Smooth muscle cell (in vitro differentiated cells): ENCODE results near the gene ZC3H14. TPM values are rescaled to one million over a fixed set of nuclear protein-coding genes. Genes with fewer than 3 reads are reported as not detected.

Experiments used
- DNase-seq: peaks from one replicate; lab custom pipeline; 2025; ENCODE audit not compliant: unreplicated experiment; lab: John Stamatoyannopoulos, UW
- H2AFZ ChIP-seq: fragments of 200-600 bp; sonication (generic); 2 replicates; pipeline ENCODE4 v1.6.0; 2016; ENCODE audit warnings: antibody characterized with exemption, low read depth, mild to moderate bottlenecking
- H3F3A ChIP-seq: fragments of 200-600 bp; sonication (generic); 2 replicates; pipeline ENCODE4 v1.6.0; 2017; ENCODE audit warnings: antibody characterized with exemption, low read depth
- H3K27ac ChIP-seq: fragments of 200-600 bp; sonication (generic); 2 replicates; pipeline ENCODE4 v1.5.1; 2016; ENCODE audit warnings: low read depth, mild to moderate bottlenecking
- H3K27me3 ChIP-seq: fragments of 200-600 bp; sonication (generic); 2 replicates; pipeline ENCODE4 v1.6.1; 2016; ENCODE audit warnings: low read depth, mild to moderate bottlenecking
- H3K36me3 ChIP-seq: fragments of 200-600 bp; sonication (generic); 2 replicates; pipeline ENCODE4 v1.5.1; 2016; ENCODE audit warnings: low read depth
- H3K4me1 ChIP-seq: fragments of 200-600 bp; sonication (generic); 2 replicates; pipeline ENCODE4 v1.5.1; 2016; ENCODE audit warnings: low read depth
- H3K4me2 ChIP-seq: fragments of 200-600 bp; sonication (generic); 2 replicates; pipeline ENCODE4 v1.6.0; 2016; ENCODE audit warnings: mild to moderate bottlenecking
- H3K4me3 ChIP-seq: fragments of 200-600 bp; sonication (generic); 2 replicates; pipeline ENCODE4 v1.5.1; 2016; ENCODE audit warnings: mild to moderate bottlenecking
- H3K79me2 ChIP-seq: fragments of 200-600 bp; sonication (generic); 2 replicates; pipeline ENCODE4 v1.6.0; 2016; ENCODE audit warnings: low read depth, mild to moderate bottlenecking
- H3K9ac ChIP-seq: fragments of 200-600 bp; sonication (generic); 2 replicates; pipeline ENCODE4 v1.6.0; 2016; ENCODE audit warnings: low read depth
- H3K9me3 ChIP-seq: fragments of 200-600 bp; sonication (generic); replicated peaks from 2 replicates; pipeline ENCODE4 v1.5.1; 2016; ENCODE audit warnings: low read depth
- H4K20me1 ChIP-seq: fragments of 200-600 bp; sonication (generic); 2 replicates; pipeline ENCODE4 v1.6.0; 2016; ENCODE audit warnings: low read depth
- WGBS: methylation state at CpG from one replicate; pipeline ENCODE4 v1.1.7; 2016; ENCODE audit warnings: low lambda C conversion rate; 5-methylcytosine and 5-hydroxymethylcytosine counted together
- polyA plus RNA-seq: library from polyadenylated mRNA; unstranded; fragments of >200 nt; fragmentation: Nextera tagmentation; extraction: Ambion mirVana; gene quantifications from 2 replicates; pipeline ENCODE4 v1.2.1, GENCODE V29; 2016
- total RNA-seq: library from RNA; depleted of rRNA; stranded (reverse); fragments of >200 nt; gene quantifications from 2 replicates; pipeline ENCODE4 v1.2.3, GENCODE V29; 2014
- TF ChIP-seq, protein P1 (sequence below): fragments of 200-600 bp; sonication (generic); IDR thresholded peaks from 2 replicates; pipeline ENCODE4 v1.5.1; 2017; ENCODE audit warnings: borderline replicate concordance, mild to moderate bottlenecking, antibody characterized with exemption; ENCODE audit not compliant: insufficient read depth, poor library complexity, severe bottlenecking

ZC3H14 gene
- total and polyA plus RNA-seq, 2 experiments from 2014 or later, result 43.0 to 59.1 TPM

DNA sequence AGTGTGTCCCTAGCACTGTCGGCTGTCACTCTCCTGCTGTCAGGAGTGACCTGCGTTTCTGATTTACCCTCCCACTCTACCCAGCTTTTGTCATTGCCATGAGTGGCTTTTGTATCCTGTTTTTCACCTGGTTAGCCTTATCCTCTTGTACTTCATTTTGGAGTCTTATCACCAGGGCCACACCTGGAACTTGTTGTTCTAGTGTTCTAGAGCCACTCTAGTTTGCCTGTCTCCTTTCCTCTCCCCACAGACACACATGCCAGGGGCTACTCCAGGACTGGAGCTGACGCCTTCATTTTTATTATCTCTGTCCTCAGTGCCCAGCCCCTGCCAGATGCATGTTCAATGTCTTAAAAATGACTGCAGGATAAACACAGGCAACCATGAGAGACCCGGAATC is 34.2 kb downstream of the ZC3H14 start:
- H3F3A ChIP-seq, result no peaks in the 10 kb centered on the region
- H3K9me3 ChIP-seq, result no peaks in the 10 kb centered on the region
- H3K27me3 ChIP-seq, result no peaks in the 10 kb centered on the region
- no peak for DNase-seq
- H3K79me2 ChIP-seq, result no peaks in the 10 kb centered on the region
- TF ChIP-seq, protein P1, sequence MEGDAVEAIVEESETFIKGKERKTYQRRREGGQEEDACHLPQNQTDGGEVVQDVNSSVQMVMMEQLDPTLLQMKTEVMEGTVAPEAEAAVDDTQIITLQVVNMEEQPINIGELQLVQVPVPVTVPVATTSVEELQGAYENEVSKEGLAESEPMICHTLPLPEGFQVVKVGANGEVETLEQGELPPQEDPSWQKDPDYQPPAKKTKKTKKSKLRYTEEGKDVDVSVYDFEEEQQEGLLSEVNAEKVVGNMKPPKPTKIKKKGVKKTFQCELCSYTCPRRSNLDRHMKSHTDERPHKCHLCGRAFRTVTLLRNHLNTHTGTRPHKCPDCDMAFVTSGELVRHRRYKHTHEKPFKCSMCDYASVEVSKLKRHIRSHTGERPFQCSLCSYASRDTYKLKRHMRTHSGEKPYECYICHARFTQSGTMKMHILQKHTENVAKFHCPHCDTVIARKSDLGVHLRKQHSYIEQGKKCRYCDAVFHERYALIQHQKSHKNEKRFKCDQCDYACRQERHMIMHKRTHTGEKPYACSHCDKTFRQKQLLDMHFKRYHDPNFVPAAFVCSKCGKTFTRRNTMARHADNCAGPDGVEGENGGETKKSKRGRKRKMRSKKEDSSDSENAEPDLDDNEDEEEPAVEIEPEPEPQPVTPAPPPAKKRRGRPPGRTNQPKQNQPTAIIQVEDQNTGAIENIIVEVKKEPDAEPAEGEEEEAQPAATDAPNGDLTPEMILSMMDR, result no peak
- H3K27ac ChIP-seq, result no peak overlapping the region
- H3K4me2 ChIP-seq, result no peak overlapping the region
- no peak overlapping the region for H2AFZ ChIP-seq
- no peak overlapping the region for H3K9ac ChIP-seq
- no peak overlapping the region for H3K4me3 ChIP-seq
- peaks cover 4% of the 10 kb centered on the region for H4K20me1 ChIP-seq
- no peaks in the 10 kb centered on the region for H3K4me1 ChIP-seq
- H3K36me3 ChIP-seq, result peaks cover 26% of the 10 kb centered on the region
- WGBS, result 91% methylated on average over 4 of the region's 4 CpGs

DNA sequence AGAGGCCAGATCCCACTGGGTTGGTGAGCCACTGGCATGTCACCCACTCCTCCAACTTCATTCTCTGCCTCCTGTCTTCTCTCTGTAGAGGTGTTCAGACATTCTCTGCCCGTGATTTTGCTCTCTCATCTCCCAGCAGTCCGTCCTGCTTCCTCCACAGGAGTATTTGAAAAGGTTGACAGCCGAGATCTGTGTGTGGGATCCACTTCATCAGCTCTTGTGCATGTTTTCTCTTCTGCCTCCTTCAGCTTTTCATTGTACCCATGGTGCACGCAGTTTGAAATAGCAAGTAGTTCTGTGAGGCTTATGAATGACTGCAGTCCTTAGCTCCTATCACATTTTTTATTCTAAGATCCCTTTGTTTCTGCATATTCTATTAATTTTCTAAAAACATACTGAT is 34.8 kb downstream of the ZC3H14 start:
- H4K20me1 ChIP-seq, result peaks cover 4% of the 10 kb centered on the region
- no peaks in the 10 kb centered on the region for H3K4me1 ChIP-seq
- WGBS, result 97% methylated on average over 4 of the region's 4 CpGs
- H3K9me3 ChIP-seq, result no peaks in the 10 kb centered on the region
- no peak overlapping the region for H3K9ac ChIP-seq
- DNase-seq, result no peak
- H3F3A ChIP-seq, result no peaks in the 10 kb centered on the region
- H2AFZ ChIP-seq, result no peak overlapping the region
- TF ChIP-seq, protein P1, result no peak
- H3K27ac ChIP-seq, result no peak overlapping the region
- H3K4me3 ChIP-seq, result no peak overlapping the region
- no peaks in the 10 kb centered on the region for H3K79me2 ChIP-seq
- H3K27me3 ChIP-seq, result no peaks in the 10 kb centered on the region
- H3K36me3 ChIP-seq, result peaks cover 32% of the 10 kb centered on the region
- no peak overlapping the region for H3K4me2 ChIP-seq

DNA sequence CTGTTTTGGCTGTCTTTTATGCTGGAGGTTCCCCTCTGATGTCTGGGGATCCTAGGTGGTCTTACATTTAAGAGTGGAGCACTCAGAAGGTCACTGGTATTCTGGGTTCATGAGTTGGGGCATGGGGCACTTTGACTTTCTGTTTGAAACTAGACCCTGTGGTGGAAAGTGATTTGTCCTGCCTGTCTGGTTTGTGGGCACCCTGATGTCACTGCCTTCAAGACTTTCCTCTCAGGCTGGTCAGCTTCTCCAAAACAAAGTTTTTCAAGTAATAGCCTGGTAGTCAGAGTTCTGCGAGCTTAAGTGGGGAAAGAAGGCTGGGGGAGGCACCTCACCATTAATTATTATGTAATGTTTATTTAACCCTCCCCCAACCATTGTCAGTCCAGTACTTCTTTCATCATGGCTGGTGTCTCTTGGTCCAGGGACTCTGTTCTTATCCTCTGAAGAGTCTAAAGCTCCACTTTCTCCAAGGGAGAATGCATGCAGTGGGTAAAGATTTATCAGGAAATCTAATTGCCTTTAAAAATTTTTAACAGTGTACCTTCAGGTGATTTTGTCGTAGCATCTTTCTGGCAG is 35.3 kb downstream of the ZC3H14 start:
- WGBS, result 97% methylated on average over 2 of the region's 2 CpGs
- peaks cover 38% of the 10 kb centered on the region for H3K36me3 ChIP-seq

DNA sequence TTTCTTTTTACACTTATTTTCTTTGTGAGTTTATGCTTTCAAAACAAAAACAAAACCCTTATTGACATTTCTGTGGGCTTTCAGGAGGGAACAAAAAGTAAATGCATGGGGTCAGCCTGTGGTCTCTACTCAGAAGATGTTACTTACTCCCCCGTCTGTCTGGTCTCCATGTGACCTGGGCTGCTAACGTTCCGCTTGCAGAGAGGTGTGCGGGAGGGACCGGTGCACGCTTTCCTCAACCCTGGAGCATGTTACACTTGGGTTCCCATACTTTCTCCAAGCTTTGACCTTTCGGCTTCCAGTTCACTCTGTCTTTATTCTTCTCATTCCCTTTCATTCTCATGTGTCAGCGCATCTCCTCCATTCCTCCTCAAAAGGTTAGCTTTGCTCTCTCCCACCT is 36.5 kb downstream of the ZC3H14 start:
- no peak overlapping the region for H3K4me2 ChIP-seq
- H3K27me3 ChIP-seq, result no peaks in the 10 kb centered on the region
- H3K9ac ChIP-seq, result no peak overlapping the region
- H3K4me1 ChIP-seq, result no peaks in the 10 kb centered on the region
- H3K27ac ChIP-seq, result no peak overlapping the region
- no peaks in the 10 kb centered on the region for H3K79me2 ChIP-seq
- 98% methylated on average over 8 of the region's 8 CpGs for WGBS
- H2AFZ ChIP-seq, result no peak overlapping the region
- no peak overlapping the region for H3K4me3 ChIP-seq
- no peaks in the 10 kb centered on the region for H3F3A ChIP-seq
- TF ChIP-seq, protein P1, result no peak
- peaks cover 4% of the 10 kb centered on the region for H4K20me1 ChIP-seq
- no peak for DNase-seq
- H3K36me3 ChIP-seq, result peaks cover 34% of the 10 kb centered on the region
- H3K9me3 ChIP-seq, result no peaks in the 10 kb centered on the region

More for the DNA sequence above, 35.3 kb downstream of the ZC3H14 start:
- Histone ChIP-seq H3K4me1 (no peaks in the 10 kb centered on the region), H3K4me3 (no peak overlapping the region), H3K4me2 (no peak overlapping the region), H3F3A (no peaks in the 10 kb centered on the region), H4K20me1 (peaks cover 4% of the 10 kb centered on the region), H3K9me3 (no peaks in the 10 kb centered on the region), H2AFZ (no peak overlapping the region), H3K9ac (no peak overlapping the region), H3K79me2 (no peaks in the 10 kb centered on the region), H3K27me3 (no peaks in the 10 kb centered on the region), H3K27ac (no peak overlapping the region)
- TF ChIP-seq, protein P1, result no peak
- no peak for DNase-seq
